Motor neuron (in vitro differentiated cells): ENCODE data around the gene KIAA1217. TPM values are rescaled to one million over a fixed set of nuclear protein-coding genes. Genes with fewer than 3 reads are reported as not detected.

ENCODE experiments used
- ATAC-seq, 8 experiments: fragments of 200-7000 bp; cut with Tn5 transposase; replicated peaks in 6 of 8; 2 replicates each; pipeline ENCODE4 v1.8.0; 2021; ENCODE audit warnings: mild to moderate bottlenecking in 8 of 8, moderate library complexity in 8 of 8
- H3K27ac ChIP-seq, 2 donors: fragments of 250-450 bp; sonication (Bioruptor Pico); 2 replicates each; pipeline ENCODE4 v1.9.0; 2021; ENCODE audit warnings: antibody characterized with exemption in 2 of 2, mild to moderate bottlenecking in 2 of 2, moderate library complexity in 1 of 2
- H3K4me1 ChIP-seq, 2 donors: fragments of 250-450 bp; sonication (Bioruptor Pico); replicated peaks in 1 of 2; 2 replicates each; pipeline ENCODE4 v1.6.1; 2021; ENCODE audit warnings: antibody characterized with exemption in 2 of 2, mild to moderate bottlenecking in 2 of 2, moderate library complexity in 1 of 2
- H3K4me3 ChIP-seq, 5 donors: fragments of 250-450 bp; sonication (Bioruptor Pico); 2 replicates each; pipeline ENCODE4 v1.9.0; 2021; ENCODE audit warnings: antibody characterized with exemption in 5 of 5, mild to moderate bottlenecking in 5 of 5, moderate library complexity in 4 of 5
- WGBS, 10 experiments: fragments of 450-650 bp; shearing (Covaris generic); methylation state at CpG; one replicate each; pipeline ENCODE4 v1.0.0; 2022; 5-methylcytosine and 5-hydroxymethylcytosine counted together
- in situ Hi-C, 9 experiments: fragments of 400-800 bp; cut with MboI; loops; one replicate each; pipeline ENCODE4 v1.15.0; 2021; ENCODE audit warnings: low sequenced_read_pairs in 9 of 9, low pct_unique_long_range_greater_than_20kb in 2 of 9; ENCODE audit not compliant: unreplicated experiment in 9 of 9
- total RNA-seq, 8 experiments: library from RNA; unstranded; fragments of 300-600 nt; gene quantifications; 2 replicates each; pipeline versions ENCODE4 v1.2.3 to v1.2.4, GENCODE V29; 2022

The KIAA1217 gene
- total RNA-seq, 8 experiments from 2014 or later, result 0.73 to 29.0 (median 3.1) TPM

DNA sequence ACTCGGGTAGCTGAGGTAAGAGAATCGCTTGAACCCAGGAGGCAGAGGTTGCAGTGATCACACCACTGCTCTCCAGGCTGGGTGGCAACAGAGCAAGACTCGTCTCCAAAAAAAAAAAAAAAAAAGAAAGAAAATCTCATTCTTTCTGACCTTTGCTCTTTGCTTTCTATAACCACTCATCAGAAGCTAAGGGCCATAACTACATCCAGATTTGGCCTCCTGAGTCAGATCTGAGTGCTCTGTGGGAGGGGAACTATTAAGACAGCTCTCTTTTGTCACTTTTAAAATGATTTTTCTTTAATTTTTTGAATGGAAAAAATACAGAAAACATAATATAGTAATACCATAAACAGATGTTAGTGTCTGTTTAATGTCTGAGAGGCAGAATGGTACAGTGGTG, 210.1 kb downstream of the KIAA1217 start:
- Histone ChIP-seq H3K4me3 (no peak overlapping the region), H3K4me1 (no peaks in the 10 kb centered on the region), H3K27ac (no peak overlapping the region)
- ATAC-seq, result no peak
- WGBS, 10 experiments, result 38 to 80% (median 50%) methylated on average over 1 to 3 of the region's 3 CpGs; no CpG with 5 or more reads in 5 of the 10 experiments
- in situ Hi-C loops, result no loop called here

DNA sequence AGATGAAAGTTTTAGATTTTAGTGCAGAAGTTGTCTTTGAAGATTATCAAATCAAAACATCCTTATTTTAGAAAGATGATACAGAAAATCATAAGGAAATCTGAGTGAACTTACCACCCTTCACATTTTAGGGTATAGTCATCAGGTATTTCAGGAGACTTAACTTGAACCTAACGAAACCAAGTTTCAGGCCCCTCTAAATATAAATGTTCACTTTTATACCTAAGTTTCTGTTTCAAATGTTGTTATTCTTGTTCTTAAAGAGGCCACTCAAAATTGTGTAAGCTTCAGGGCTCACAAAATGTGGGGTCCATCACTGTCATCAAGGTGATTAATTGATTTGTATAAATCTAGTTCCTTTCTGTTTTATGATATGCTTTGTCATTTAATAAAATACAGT, 216.2 kb downstream of the KIAA1217 start:
- in situ Hi-C loops, result no loop called here
- H3K4me1 ChIP-seq, result no peaks in the 10 kb centered on the region
- ATAC-seq, result no peak
- no peak overlapping the region for H3K4me3 ChIP-seq
- 60 to 100% (median 100%) methylated on average over 1 of the region's 1 CpG; no CpG with 5 or more reads in 2 of the 10 experiments for whole genome bisulfite sequencing, 10 experiments
- no peak overlapping the region for H3K27ac ChIP-seq

DNA sequence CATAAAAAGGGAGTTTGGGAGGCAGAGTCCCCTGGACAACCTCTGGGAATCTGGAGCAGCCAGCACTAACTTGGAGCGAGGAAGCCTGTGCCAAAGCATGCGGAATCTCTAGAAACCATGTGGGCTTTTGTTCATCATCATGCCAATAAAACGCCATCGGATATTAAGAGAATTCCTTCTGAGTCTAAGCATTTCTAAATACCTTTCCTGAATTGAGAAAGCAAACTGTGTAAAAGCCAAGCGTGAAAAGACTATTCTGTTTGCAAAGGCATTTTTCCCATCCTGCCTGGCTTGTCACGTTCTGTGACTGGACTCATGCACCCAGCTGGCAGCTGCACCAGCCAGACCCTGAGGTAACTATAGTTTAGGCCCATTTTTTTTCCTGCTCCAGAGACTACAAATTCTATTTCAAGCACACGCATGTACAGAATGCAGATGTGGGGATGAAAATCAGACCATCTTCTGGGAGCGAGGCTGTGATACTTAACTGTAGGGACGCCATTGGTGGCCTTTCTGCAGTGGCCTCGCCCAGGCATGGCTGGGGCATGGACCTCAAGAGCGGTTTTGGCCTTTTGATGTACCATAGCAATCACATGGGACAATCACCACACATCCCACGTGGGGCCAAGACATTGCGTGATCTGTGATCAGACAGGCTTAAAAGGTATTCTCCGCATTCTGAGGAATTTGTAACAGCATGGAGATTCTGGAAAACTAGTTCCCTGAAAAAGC, 218.9 kb downstream of the KIAA1217 start:
- 22 to 98% (median 88%) methylated on average over 2 to 12 of the region's 14 CpGs; no CpG with 5 or more reads in 1 of the 10 experiments for WGBS, 10 experiments
- no peak overlapping the region for H3K27ac ChIP-seq

DNA sequence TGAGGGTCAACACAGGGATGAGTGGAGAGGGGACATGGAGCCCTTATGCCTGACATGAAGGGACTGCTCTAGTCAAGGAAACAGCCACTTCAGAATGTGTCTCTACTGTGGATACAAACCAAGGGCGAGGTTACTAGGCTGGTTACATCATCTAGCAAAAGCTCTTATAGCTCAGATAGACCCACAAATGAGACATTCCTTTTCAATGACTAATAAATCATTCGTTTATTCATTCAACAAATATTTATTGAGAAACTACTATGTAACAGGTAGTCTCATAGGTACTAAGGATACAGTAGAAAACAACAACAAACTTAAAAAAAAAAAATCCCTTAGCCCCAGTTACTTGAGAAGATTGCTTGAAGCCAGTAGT, 219.5 kb downstream of the KIAA1217 start:
- in situ Hi-C loops, result no loop called here

More for the DNA sequence above, 218.9 kb downstream of the KIAA1217 start:
- ATAC-seq, result peak in 1 of 8 experiments; percentile 81
- in situ Hi-C loops, result no loop called here
- Histone ChIP-seq H3K4me1 (no peaks in the 10 kb centered on the region), H3K4me3 (no peak overlapping the region)

DNA sequence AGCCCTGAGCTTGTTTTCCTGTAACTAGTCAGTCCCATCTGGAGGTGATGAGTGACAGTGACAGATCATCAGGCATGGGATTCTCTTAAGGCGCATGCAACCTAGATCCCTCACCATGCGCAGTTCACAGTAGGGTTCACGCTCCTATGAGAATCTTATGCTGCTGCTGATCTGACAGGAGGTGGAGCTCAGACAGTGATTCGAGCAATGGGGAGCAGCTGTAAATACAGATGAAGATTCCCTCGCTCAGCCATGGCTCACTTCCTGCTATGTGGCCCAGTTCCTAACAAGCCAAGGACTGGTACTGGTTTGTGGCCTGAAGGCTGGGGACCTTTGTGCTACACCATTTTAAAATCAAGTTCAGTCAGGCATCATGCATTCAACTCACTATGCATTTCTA, 221.7 kb downstream of the KIAA1217 start:
- no peak for ATAC-seq
- in situ Hi-C loops, result no loop called here
- Histone ChIP-seq H3K4me3 (no peak overlapping the region), H3K4me1 (no peaks in the 10 kb centered on the region), H3K27ac (no peak overlapping the region)
- 73 to 100% (median 85%) methylated on average over 1 to 5 of the region's 5 CpGs; no CpG with 5 or more reads in 5 of the 10 experiments for WGBS, 10 experiments

More for the DNA sequence above, 219.5 kb downstream of the KIAA1217 start:
- Histone ChIP-seq H3K27ac (no peak overlapping the region), H3K4me3 (no peak overlapping the region), H3K4me1 (no peaks in the 10 kb centered on the region)
- ATAC-seq, result peak in 3 of 8 experiments; percentile 35 to 96 (median 90)
- WGBS, 10 experiments, result 0 to 100% (median 60%) methylated on average over 1 to 2 of the region's 2 CpGs; no CpG with 5 or more reads in 1 of the 10 experiments

DNA sequence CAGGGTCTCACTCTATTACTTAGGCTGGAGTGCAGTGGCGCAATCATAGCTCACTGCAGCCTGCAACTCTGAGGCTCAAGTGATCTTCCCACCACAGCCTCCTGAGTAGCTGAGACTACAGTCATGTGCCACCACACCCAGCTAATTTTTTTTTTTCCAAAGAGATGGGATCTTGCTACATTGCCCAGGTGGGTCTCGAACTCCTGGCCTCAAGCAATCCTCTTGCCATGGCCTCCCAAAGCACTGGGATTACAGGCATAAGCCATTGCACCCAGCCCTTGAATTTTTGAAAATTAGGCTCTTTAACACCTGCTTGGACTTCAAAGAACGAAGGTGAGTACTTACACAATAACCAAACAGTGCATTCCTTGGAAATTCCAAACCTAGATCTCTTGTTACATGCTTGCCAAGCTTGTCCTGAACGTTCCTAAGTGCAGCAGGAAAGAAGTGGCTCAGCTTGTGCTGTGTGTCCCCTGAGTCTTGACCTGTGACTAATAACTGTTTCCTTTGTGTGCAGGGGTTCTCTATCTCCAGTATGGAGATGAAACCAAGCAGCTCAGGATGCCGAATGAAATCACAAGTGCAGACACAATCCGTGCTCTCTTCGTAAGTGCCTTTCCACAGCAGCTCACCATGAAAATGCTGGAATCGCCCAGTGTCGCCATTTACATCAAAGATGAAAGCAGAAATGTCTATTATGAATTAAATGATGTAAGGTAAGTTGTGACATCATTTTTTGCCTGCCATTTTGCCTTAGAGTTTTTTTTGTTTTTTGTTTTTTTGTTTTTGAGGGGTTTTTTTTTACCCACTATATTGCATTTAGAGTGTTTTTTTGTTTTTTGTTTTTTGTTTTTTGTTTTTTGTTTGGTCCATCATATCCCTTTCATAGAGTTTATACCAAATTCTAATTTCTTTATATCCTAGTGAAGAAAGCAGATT, 223.8 kb downstream of the KIAA1217 start:
- Histone ChIP-seq H3K27ac (no peak overlapping the region), H3K4me1 (no peaks in the 10 kb centered on the region), H3K4me3 (no peak overlapping the region)
- ATAC-seq, result no peak
- in situ Hi-C loops, result no loop called here
- WGBS, 10 experiments, result 88 to 100% (median 93%) methylated on average over 4 to 9 of the region's 9 CpGs

DNA sequence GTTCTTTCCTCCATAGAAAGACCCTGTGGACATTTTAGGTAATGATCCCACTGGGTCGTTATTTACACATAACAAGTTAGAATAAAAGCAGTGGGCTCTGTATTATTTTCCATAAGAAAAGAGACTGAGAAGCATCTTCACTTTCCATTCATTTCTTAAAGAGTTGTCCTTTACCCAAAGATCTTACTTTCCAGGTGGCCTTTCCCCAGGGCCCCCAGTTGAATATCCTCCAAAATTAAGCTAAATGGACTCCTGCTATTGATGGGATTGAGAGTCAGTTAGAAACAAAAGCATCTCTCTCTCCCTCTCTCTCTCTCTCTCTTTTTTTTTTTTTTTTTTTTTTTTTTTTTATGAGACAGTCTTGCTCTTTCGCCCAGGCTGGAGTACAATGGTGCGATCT, 224.8 kb downstream of the KIAA1217 start:
- Histone ChIP-seq H3K4me1 (no peaks in the 10 kb centered on the region), H3K4me3 (no peak overlapping the region), H3K27ac (no peak overlapping the region)
- 60 to 100% (median 92%) methylated on average over 1 to 3 of the region's 3 CpGs; no CpG with 5 or more reads in 2 of the 10 experiments for WGBS, 10 experiments
- ATAC-seq, result no peak
- in situ Hi-C loops, result no loop called here

DNA sequence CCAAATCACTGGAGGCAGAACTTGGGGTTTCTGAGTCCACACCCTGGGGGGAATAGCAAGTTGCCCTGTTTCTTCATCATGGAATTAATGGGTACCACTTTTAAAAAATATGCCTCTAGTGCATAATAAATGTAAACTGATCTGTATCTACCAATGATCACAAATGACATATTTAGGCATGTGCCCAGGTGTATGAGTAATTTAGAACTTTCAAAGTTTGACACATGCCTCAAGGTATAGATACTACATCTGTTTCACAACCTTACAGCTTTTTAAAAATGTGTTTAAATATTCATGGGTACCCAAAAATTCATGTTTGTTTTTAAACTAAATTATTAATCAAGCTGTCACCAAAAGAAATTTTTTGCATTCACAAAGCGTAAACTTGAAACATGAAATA, 226.0 kb downstream of the KIAA1217 start:
- in situ Hi-C loops, result no loop called here
- Histone ChIP-seq H3K27ac (no peak overlapping the region), H3K4me3 (no peak overlapping the region), H3K4me1 (no peaks in the 10 kb centered on the region)
- no peak for ATAC-seq
- 33 to 100% (median 100%) methylated on average over 1 of the region's 1 CpG; no CpG with 5 or more reads in 4 of the 10 experiments for WGBS, 10 experiments

DNA sequence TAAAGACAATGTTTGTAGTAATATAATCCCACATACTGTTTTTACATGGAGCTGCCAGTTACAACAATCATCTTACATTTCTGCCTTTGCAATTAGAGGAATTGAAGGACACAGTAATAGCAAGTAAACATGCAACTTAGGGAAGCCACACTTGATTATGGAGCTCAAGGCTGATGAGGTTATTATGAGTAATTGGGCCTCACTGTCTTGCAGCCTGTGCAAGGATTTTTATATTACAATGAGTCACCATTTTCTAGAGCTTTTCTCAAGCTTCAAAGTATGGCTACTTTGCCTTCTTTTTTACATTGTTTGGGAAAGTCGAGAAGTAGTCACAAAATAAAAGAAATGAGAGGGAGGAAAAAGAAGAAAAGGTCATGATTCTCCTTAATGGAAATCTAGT, 226.4 kb downstream of the KIAA1217 start:
- ATAC-seq, result peak in 3 of 8 experiments; percentile 41 to 71 (median 49)
- in situ Hi-C loops, result no loop called here
- 11 to 100% (median 80%) methylated on average over 1 of the region's 1 CpG; no CpG with 5 or more reads in 1 of the 10 experiments for WGBS, 10 experiments

DNA sequence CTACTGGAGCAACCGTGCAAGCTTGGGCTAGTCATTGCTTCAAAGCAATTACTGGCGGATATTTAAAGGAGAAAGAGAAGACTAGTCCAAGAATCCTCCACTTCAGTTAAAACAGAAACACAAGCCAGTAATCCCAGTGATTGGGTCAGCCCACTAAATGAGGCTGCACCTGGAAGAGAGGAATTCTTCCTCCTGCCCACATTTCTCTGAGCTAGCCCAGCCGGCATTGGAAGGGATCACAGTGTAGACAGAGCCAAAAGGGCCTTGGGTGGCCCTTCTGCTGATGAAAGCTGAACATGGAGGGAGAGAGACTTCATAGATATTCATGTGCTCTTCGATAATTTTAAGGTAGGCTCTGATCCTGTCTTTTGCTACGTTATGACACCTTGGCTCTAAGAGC, 228.4 kb downstream of the KIAA1217 start:
- no peaks in the 10 kb centered on the region for H3K4me1 ChIP-seq
- in situ Hi-C loops, result no loop called here
- H3K27ac ChIP-seq, result no peak overlapping the region
- H3K4me3 ChIP-seq, result no peak overlapping the region
- WGBS, 10 experiments, result 87 to 100% (median 100%) methylated on average over 2 to 5 of the region's 5 CpGs
- no peak for ATAC-seq

More for the DNA sequence above, 226.4 kb downstream of the KIAA1217 start:
- H3K4me1 ChIP-seq, result no peaks in the 10 kb centered on the region
- H3K27ac ChIP-seq, result no peak overlapping the region
- no peak overlapping the region for H3K4me3 ChIP-seq

DNA sequence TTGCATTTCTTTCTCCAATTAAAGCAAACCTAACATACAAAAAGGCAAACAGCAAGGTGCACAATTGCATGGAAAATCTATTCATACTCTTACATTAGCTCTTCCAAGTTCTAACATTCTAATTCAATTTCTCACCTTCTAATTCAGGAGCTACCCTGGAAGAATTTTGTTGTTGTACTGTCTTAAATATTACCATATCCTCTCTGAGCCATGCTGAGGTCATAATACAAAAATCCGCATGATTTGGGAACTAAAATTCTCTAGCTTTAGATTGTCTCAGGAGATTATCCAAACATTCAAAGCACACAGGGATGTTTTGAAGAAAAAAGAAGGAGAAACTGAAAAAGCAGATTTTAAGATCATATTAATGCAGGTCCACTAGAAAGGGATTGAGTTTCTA, 229.9 kb downstream of the KIAA1217 start:
- ATAC-seq, result no peak
- in situ Hi-C loops, result no loop called here
- no peaks in the 10 kb centered on the region for H3K4me1 ChIP-seq
- H3K4me3 ChIP-seq, result no peak overlapping the region
- WGBS, 10 experiments, result 0 to 100% (median 88%) methylated on average over 1 of the region's 1 CpG; no CpG with 5 or more reads in 3 of the 10 experiments
- H3K27ac ChIP-seq, result no peak overlapping the region

DNA sequence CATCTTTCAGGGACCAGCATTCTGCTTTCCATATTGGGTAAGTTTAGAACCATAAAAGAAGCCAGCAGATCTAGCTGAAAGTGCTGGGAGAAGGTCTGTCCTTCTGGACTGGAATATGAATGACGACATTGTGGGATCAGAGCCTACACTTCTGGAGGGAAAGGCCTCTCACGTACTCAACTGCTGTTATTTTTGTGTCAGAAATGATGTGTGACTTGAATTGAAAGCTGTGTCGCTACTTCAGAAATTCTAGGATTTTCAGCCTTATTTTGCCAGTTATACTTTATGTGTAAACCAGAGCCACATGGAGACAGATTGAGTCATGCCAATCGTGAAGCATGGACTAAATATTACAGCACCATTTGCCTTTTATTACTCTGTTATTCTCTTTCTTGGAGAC, 231.0 kb downstream of the KIAA1217 start:
- no peak overlapping the region for H3K27ac ChIP-seq
- in situ Hi-C loops, result no loop called here
- WGBS, 10 experiments, result 0 to 100% (median 85%) methylated on average over 1 to 4 of the region's 4 CpGs; no CpG with 5 or more reads in 1 of the 10 experiments
- no peak for ATAC-seq
- H3K4me1 ChIP-seq, result no peaks in the 10 kb centered on the region
- no peak overlapping the region for H3K4me3 ChIP-seq
